ENCODE measurements around the gene VSIG4. TPM values are rescaled to one million over a fixed set of nuclear protein-coding genes. Genes with fewer than 3 reads are reported as not detected.

VSIG4 gene
- total and polyA plus RNA-seq, 10 of the 15 experiments (the other 5 are each of a cell fraction or from before 2014, with no cell fraction given) = 0.05 to 0.36 TPM; not detected in 8

GRCh38 chrX:66017659-66018170, 22.2 kb downstream of the VSIG4 start:
- no peak for TF ChIP-seq HDAC6 (IDR thresholded peaks at IDR 0.05; ENCODE audit: unreplicated experiment)
- no peak for TF ChIP-seq FOXM1 (IDR thresholded peaks at IDR 0.05; ENCODE audit: low read depth, low read length)
- no peak for TF ChIP-seq KAT2A (conservative IDR thresholded peaks at IDR 0.05; ENCODE audit: control insufficient read depth, low read depth, low read length)
- TF ChIP-seq SPI1 (IDR thresholded peaks at IDR 0.05; ENCODE audit: borderline replicate concordance, insufficient read depth, low read depth, low read length) = no peak
- no peak for TF ChIP-seq ZNF207 (IDR thresholded peaks at IDR 0.05; ENCODE audit: borderline replicate concordance)
- TF ChIP-seq CEBPZ (IDR thresholded peaks at IDR 0.05; ENCODE audit: low read depth, low read length) = no peak
- ChIA-PET SMC1A (ENCODE audit: uncharacterized antibody, unreplicated experiment) (interaction anchor here (0.5 to 10.6 kb wide), 26 partner anchors 8 to 511 kb away, joined by 3 to 85 read pairs (median 5); partner anchors contain the start of gene VSIG4), RAD21 (ENCODE audit: unreplicated experiment) (interaction anchor here (0.6 to 4.8 kb wide), 20 partner anchors 8 to 714 kb away, joined by 3 to 47 read pairs (median 4); partner anchors contain the start of gene HEPH), CTCF (interaction anchor here (1.0 to 7.0 kb wide), 20 partner anchors 8 to 714 kb away, joined by 3 to 47 read pairs (median 4); no protein-coding TSS in a partner anchor), POLR2A (interaction anchor here (0.9 to 3.2 kb wide), 9 partner anchors 12 to 311 kb away, joined by 3 to 18 read pairs (median 4); no protein-coding TSS in a partner anchor)
- no peaks in the 10 kb centered on the region for H3K79me2 ChIP-seq (ENCODE audit: control insufficient read depth, insufficient read depth, low read length)
- H3K9me3 ChIP-seq (replicated peaks; ENCODE audit: control insufficient read depth, insufficient read depth, low read length) = no peaks in the 10 kb centered on the region
- no peaks in the 10 kb centered on the region for H4K20me1 ChIP-seq (ENCODE audit: control insufficient read depth, insufficient read depth)
- ATAC-seq = no peak
- H2AFZ ChIP-seq (ENCODE audit: control insufficient read depth, low read depth, low read length) = no peak overlapping the region
- no peak for FAIRE-seq
- BruUV-seq (replicated peaks) = no TSS peak
- no peak overlapping the region for H3K4me3 ChIP-seq
- no peaks in the 10 kb centered on the region for H3K27me3 ChIP-seq (replicated peaks in 1 of 2; ENCODE audit: control insufficient read depth in 2 of 2, insufficient read depth in 2 of 2, low read length in 1 of 2)
- peak overlapping the region; percentile 87 for H3K27ac ChIP-seq (ENCODE audit: control insufficient read depth, insufficient read depth)
- intact Hi-C loops (cut with micrococcal nuclease; ENCODE audit: unreplicated experiment) = loop anchor here (5.0 to 10.0 kb wide), 4 partner anchors 150 to 717 kb away; no protein-coding TSS in a partner anchor
- 0 out of 2 replicates have a peak overlapping the region, but pooled peaks have one; percentile 15 for H3K9ac ChIP-seq (ENCODE audit: control insufficient read depth, insufficient read depth, low read length)
- DNase-seq (ENCODE audit: low read depth, low spot score) = no peak
- H3K36me3 ChIP-seq (ENCODE audit: control insufficient read depth in 2 of 2, insufficient read depth in 2 of 2, low read length in 1 of 2) = no peaks in the 10 kb centered on the region
- peaks cover 55% of the 10 kb centered on the region for H3K4me1 ChIP-seq (ENCODE audit: control insufficient read depth, insufficient read depth, low read length)
- in situ Hi-C loops (cut with MboI) = loop anchor here (25.0 kb wide), 1 partner anchor 1805 kb away; the partner anchor contains the start of gene AMER1
- peak overlapping the region; percentile 21; the same call in 1 of the 2 replicates for H3K4me2 ChIP-seq (ENCODE audit: control insufficient read depth, insufficient read depth)

Data from GM12878 (cell line).